GM10248 (cell line): Measurements from ENCODE around the gene SIRT5.

Experiments used
- CTCF ChIA-PET: fragments of 300-600 bp; sonication (Branson Sonifier 250); formaldehyde crosslinking; extraction: SDS; loops from one replicate; lab custom pipeline; 2021; ENCODE audit warnings: antibody characterized with exemption; lab: Yijun Ruan, JAX
- POLR2A ChIA-PET: fragments of 350-650 bp; sonication (Branson Sonifier 250); formaldehyde crosslinking; extraction: SDS; loops from one replicate; lab custom pipeline; 2020; ENCODE audit warnings: antibody characterized with exemption; lab: Yijun Ruan, JAX
- DNase-seq: peaks from one replicate; pipeline ENCODE4 v3.0.0; 2012; ENCODE audit errors: extremely low spot score
- CTCF ChIP-seq: IDR thresholded peaks from 2 replicates; pipeline ENCODE4 v1.5.1; 2012; ENCODE audit warnings: mild to moderate bottlenecking, low read depth; ENCODE audit errors: extremely low read depth, missing control alignments, control extremely low read depth

The SIRT5 gene

GRCh38 chr6:13528232-13528631 lies 46.2 kb upstream of the SIRT5 start:
- ChIA-PET POLR2A (no interaction called here), CTCF (interaction anchor here (2.3 kb wide), 1 partner anchor 10 kb away, joined by 11 read pairs; no protein-coding TSS in a partner anchor)
- TF ChIP-seq CTCF: no peak
- no peak for DNase-seq

GRCh38 chr6:13528777-13529343 lies 45.5 kb upstream of the SIRT5 start:
- ChIA-PET CTCF (interaction anchor here (2.3 kb wide), 1 partner anchor 9 kb away, joined by 11 read pairs; no protein-coding TSS in a partner anchor), POLR2A (no interaction called here)
- TF ChIP-seq CTCF: no peak
- DNase-seq: no peak

GRCh38 chr6:13531956-13532355 lies 42.4 kb upstream of the SIRT5 start:
- ChIA-PET CTCF (interaction anchor here (0.9 to 2.0 kb wide), 3 partner anchors 30 to 47 kb away, joined by 3 to 12 read pairs (median 3); partner anchors contain the start of gene SIRT5), POLR2A (no interaction called here)
- no peak for TF ChIP-seq CTCF
- DNase-seq: no peak

- CTCF ChIA-PET: interaction anchor here (0.6 to 1.3 kb wide), 4 partner anchors 29 to 197 kb away, joined by 3 to 4 read pairs (median 3); no protein-coding TSS in a partner anchor
- TF ChIP-seq CTCF: no peak
- no peak for DNase-seq
- POLR2A ChIA-PET: no interaction called here
Measured at GRCh38 chr6:13534536-13534935, 39.9 kb upstream of the SIRT5 start.

GRCh38 chr6:13535306-13535705 lies 39.1 kb upstream of the SIRT5 start:
- no peak for TF ChIP-seq CTCF
- ChIA-PET POLR2A (no interaction called here), CTCF (interaction anchor here (0.6 to 1.3 kb wide), 4 partner anchors 28 to 198 kb away, joined by 3 to 4 read pairs (median 3); no protein-coding TSS in a partner anchor)
- DNase-seq: no peak

GRCh38 chr6:13536796-13537526 lies 37.4 kb upstream of the SIRT5 start:
- ChIA-PET POLR2A (no interaction called here), CTCF (interaction anchor here (0.7 to 2.3 kb wide), 14 partner anchors 9 to 202 kb away, joined by 3 to 21 read pairs (median 4); partner anchors contain the start of genes GFOD1 and SIRT5)
- DNase-seq: no peak
- no peak for TF ChIP-seq CTCF
